ENCODE data around the gene PALM3. TPM values are rescaled to one million over a fixed set of nuclear protein-coding genes. Genes with fewer than 3 reads are reported as not detected.

PALM3 gene
- total and polyA plus RNA-seq, 2 donors (not counting 1 experiment from before 2014, with no cell fraction given) = 0.02 to 1.3 TPM

DNA sequence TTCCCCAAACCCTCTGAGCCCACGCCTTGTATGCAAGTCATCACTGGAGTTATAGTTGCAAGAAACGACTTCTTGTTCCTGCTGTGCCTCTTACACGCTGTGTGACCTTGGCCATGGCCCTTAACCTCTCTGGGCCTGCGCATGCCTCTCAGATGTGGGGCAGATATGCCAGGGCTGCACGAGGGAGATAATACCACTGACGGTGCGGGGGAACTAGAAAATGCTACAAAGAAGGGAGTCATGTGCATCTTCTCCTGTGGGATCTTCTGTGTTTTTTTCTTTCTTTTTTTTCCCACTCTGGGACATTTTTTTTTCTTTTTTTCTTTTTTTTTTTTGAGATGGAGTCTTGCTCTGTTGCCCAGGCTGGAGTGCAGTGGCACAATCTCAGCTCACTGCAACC is 33.0 kb upstream of the PALM3 start:
- no peaks in the 10 kb centered on the region for H3K27me3 ChIP-seq (ENCODE audit: control insufficient read depth, insufficient read depth, low read length)
- H3K79me2 ChIP-seq (ENCODE audit: control insufficient read depth, insufficient read depth, low read length) = no peaks in the 10 kb centered on the region
- H3K4me3 ChIP-seq (replicated peaks in 1 of 4; ENCODE audit: control extremely low read depth in 1 of 4, insufficient read depth in 1 of 4, low read depth in 3 of 4, low read length in 4 of 4) = no peak overlapping the region
- no peak overlapping the region for H3K9ac ChIP-seq (ENCODE audit: insufficient read depth, low read length)
- H3K4me2 ChIP-seq (ENCODE audit: extremely low read depth, insufficient read depth, low read length) = no peak overlapping the region
- H3K9me3 ChIP-seq (ENCODE audit: control insufficient read depth, insufficient read depth, low read depth, low read length) = no peaks in the 10 kb centered on the region
- H3K36me3 ChIP-seq (ENCODE audit: control insufficient read depth, insufficient read depth, low read length) = peaks cover 14% of the 10 kb centered on the region
- no peaks in the 10 kb centered on the region for H4K20me1 ChIP-seq (ENCODE audit: control insufficient read depth, extremely low read depth, insufficient read depth, low read length)
- DNase-seq (ENCODE audit: low read depth in 2 of 2) = no peak
- H2AFZ ChIP-seq (ENCODE audit: low read length) = no peak overlapping the region
- peaks cover 2% of the 10 kb centered on the region for H3K4me1 ChIP-seq (ENCODE audit: control insufficient read depth, extremely low read depth, insufficient read depth, low read length)
- TF ChIP-seq EZH2 (IDR thresholded peaks at IDR 0.05; ENCODE audit: low read length, missing control alignments) = no peak
- no peak for TF ChIP-seq CTCF (conservative IDR thresholded peaks at IDR 0.05 in 1 of 2, IDR thresholded peaks at IDR 0.05 in 1 of 2; ENCODE audit: low read depth in 1 of 2, low read length in 2 of 2)
- no peak overlapping the region for H3K27ac ChIP-seq (ENCODE audit: insufficient read depth, low read length)

- H2AFZ ChIP-seq (ENCODE audit: low read length) = no peak overlapping the region
- peaks cover 20% of the 10 kb centered on the region for H3K36me3 ChIP-seq (ENCODE audit: control insufficient read depth, insufficient read depth, low read length)
- TF ChIP-seq CTCF (conservative IDR thresholded peaks at IDR 0.05 in 1 of 2, IDR thresholded peaks at IDR 0.05 in 1 of 2; ENCODE audit: low read depth in 1 of 2, low read length in 2 of 2) (no peak), EZH2 (IDR thresholded peaks at IDR 0.05; ENCODE audit: low read length, missing control alignments) (no peak)
- H3K79me2 ChIP-seq (ENCODE audit: control insufficient read depth, insufficient read depth, low read length) = no peaks in the 10 kb centered on the region
- no peaks in the 10 kb centered on the region for H4K20me1 ChIP-seq (ENCODE audit: control insufficient read depth, extremely low read depth, insufficient read depth, low read length)
- no peaks in the 10 kb centered on the region for H3K9me3 ChIP-seq (ENCODE audit: control insufficient read depth, insufficient read depth, low read depth, low read length)
- H3K9ac ChIP-seq (ENCODE audit: insufficient read depth, low read length) = no peak overlapping the region
- H3K4me2 ChIP-seq (ENCODE audit: extremely low read depth, insufficient read depth, low read length) = no peak overlapping the region
- DNase-seq (ENCODE audit: low read depth in 2 of 2) = no peak
- H3K4me1 ChIP-seq (ENCODE audit: control insufficient read depth, extremely low read depth, insufficient read depth, low read length) = peaks cover 2% of the 10 kb centered on the region
- no peaks in the 10 kb centered on the region for H3K27me3 ChIP-seq (ENCODE audit: control insufficient read depth, insufficient read depth, low read length)
- no peak overlapping the region for H3K27ac ChIP-seq (ENCODE audit: insufficient read depth, low read length)
- H3K4me3 ChIP-seq (replicated peaks in 1 of 4; ENCODE audit: control extremely low read depth in 1 of 4, insufficient read depth in 1 of 4, low read depth in 3 of 4, low read length in 4 of 4) = no peak overlapping the region
These were observed 31.4 kb upstream of the PALM3 start for GRCh38 chr19:14093117-14093823.

- H3K4me3 ChIP-seq (replicated peaks in 1 of 4; ENCODE audit: control extremely low read depth in 1 of 4, insufficient read depth in 1 of 4, low read depth in 3 of 4, low read length in 4 of 4) = peak overlapping the region; percentile 81 to 88 (median 83)
- H3K27me3 ChIP-seq (ENCODE audit: control insufficient read depth, insufficient read depth, low read length) = no peaks in the 10 kb centered on the region
These were observed 30.1 kb upstream of the PALM3 start for GRCh38 chr19:14091813-14092462.

More at GRCh38 chr19:14091813-14092462, 30.1 kb upstream of the PALM3 start:
- Histone ChIP-seq H3K4me1 (ENCODE audit: control insufficient read depth, extremely low read depth, insufficient read depth, low read length) (peaks cover 2% of the 10 kb centered on the region), H2AFZ (ENCODE audit: low read length) (no peak overlapping the region), H3K4me2 (ENCODE audit: extremely low read depth, insufficient read depth, low read length) (peak overlapping the region; percentile 97), H3K79me2 (ENCODE audit: control insufficient read depth, insufficient read depth, low read length) (no peaks in the 10 kb centered on the region), H3K9ac (ENCODE audit: insufficient read depth, low read length) (no peak overlapping the region), H4K20me1 (ENCODE audit: control insufficient read depth, extremely low read depth, insufficient read depth, low read length) (no peaks in the 10 kb centered on the region), H3K36me3 (ENCODE audit: control insufficient read depth, insufficient read depth, low read length) (peaks cover 15% of the 10 kb centered on the region), H3K9me3 (ENCODE audit: control insufficient read depth, insufficient read depth, low read depth, low read length) (no peaks in the 10 kb centered on the region), H3K27ac (ENCODE audit: insufficient read depth, low read length) (peak overlapping the region; percentile 73)
- TF ChIP-seq CTCF (conservative IDR thresholded peaks at IDR 0.05 in 1 of 2, IDR thresholded peaks at IDR 0.05 in 1 of 2; ENCODE audit: low read depth in 1 of 2, low read length in 2 of 2) = no peak
- TF ChIP-seq EZH2 (IDR thresholded peaks at IDR 0.05; ENCODE audit: low read length, missing control alignments) = no peak
- DNase-seq (ENCODE audit: low read depth in 2 of 2) = no peak
